ENCODE measurements around the gene PCP4.

DNA sequence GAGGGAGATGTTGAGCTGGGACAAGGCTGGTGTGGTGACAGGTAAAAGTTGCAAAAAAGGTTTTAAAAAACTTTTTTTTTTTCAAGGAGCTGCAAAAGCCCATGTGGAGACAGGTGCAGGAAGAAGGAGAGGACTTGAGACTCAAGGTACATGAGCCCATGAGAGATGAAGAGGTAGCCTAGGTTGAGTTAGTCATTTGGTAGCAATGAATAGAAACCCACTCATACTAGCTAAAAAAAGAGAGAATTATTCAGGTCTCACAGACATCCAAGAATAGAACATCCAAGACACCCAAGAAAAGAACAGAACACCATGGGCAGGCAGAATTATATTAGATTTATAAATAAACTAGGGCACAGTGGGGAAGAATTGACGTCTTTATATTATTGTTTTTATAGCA lies 65.1 kb downstream of the PCP4 start:
- TF ChIP-seq POLR2A (IDR thresholded peaks at IDR 0.05) = no peak
- TF ChIP-seq, protein P1, sequence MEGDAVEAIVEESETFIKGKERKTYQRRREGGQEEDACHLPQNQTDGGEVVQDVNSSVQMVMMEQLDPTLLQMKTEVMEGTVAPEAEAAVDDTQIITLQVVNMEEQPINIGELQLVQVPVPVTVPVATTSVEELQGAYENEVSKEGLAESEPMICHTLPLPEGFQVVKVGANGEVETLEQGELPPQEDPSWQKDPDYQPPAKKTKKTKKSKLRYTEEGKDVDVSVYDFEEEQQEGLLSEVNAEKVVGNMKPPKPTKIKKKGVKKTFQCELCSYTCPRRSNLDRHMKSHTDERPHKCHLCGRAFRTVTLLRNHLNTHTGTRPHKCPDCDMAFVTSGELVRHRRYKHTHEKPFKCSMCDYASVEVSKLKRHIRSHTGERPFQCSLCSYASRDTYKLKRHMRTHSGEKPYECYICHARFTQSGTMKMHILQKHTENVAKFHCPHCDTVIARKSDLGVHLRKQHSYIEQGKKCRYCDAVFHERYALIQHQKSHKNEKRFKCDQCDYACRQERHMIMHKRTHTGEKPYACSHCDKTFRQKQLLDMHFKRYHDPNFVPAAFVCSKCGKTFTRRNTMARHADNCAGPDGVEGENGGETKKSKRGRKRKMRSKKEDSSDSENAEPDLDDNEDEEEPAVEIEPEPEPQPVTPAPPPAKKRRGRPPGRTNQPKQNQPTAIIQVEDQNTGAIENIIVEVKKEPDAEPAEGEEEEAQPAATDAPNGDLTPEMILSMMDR (IDR thresholded peaks at IDR 0.05) = no peak
